ENCODE results near the gene PPIP5K2. TPM values are rescaled to one million over a fixed set of nuclear protein-coding genes. Genes with fewer than 3 reads are reported as not detected.
A peak's percentile ranks its signal among the peaks of the same experiment; 100 is the strongest.
"Not testable (repeated sequence)": the region's sequence is repeated elsewhere in the genome, so short reads cannot be mapped to it uniquely, and the experiment has no call there.

PPIP5K2 gene
- 10 to 100 TPM; 35.8 to 45.0 TPM for total RNA-seq

DNA sequence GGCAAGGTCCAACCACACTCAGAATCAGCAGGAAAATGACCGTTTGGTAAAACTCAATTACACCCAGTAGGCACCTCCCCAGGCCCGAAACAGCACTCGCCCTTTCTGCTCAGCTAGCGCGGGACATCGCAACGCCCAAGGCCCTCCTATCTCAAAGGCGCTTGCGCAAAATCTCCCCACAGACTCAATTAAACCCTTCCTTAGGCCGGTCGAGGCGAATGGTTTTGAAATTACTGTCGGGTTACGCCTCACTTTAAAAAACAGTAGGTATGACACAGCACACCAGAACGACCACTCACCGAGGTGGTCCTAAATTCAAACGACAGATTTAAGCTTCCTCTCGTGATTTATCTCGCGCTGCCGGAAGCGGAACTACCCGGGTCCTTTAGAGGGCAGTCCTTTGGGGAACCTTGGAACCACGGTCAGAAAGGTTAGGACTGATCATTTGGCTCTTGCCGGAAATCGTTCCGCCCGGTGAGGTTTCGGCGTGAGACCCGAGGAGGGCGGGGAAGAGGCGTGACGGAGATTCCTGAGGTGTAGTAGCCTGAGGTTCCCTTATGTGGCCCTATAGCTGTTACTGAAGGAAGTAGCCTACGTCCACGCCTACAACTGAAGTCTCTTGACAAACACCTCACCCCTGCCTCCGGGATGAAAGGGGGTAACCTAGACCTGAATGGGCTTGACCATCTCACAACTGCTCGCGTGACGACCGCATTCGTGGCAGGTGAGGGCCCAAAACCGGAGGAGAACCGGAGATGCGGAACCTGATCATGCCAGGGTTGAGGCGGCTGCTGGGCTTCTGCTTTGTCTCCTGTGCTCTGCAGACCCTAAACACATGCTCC, at the start of gene PPIP5K2, which contains the start of gene GIN1:
TSS of gene PPIP5K2 (plus strand) at position 537 of the 842 bp plus-strand sequence. CDS start 9,289 bp downstream, outside the sequence.
TSS of gene GIN1 (minus strand) at position 374 of the 842 bp plus-strand sequence. CDS start 11,431 bp downstream, outside the sequence.
- H3K4me3 Mint-ChIP-seq = peak within 1 kb of the TSS; percentile 96
- no peaks in the 10 kb centered on the region for H3K9me3 Mint-ChIP-seq
- intact Hi-C loops (cut with micrococcal nuclease) = loop anchor here (1.0 kb wide), 3 partner anchors 138 to 364 kb away; partner anchors contain the start of gene MACIR
- no peaks in the 10 kb centered on the region for H3K36me3 Mint-ChIP-seq (ENCODE audit: low read depth)
- DNase-seq = peak; percentile 98
- CTCF ChIA-PET = interaction anchor here (0.6 to 1.4 kb wide), 4 partner anchors 9 to 104 kb away, joined by 3 to 4 read pairs (median 4); no protein-coding TSS in a partner anchor
- H3K4me1 Mint-ChIP-seq (ENCODE audit: low read depth) = peaks cover 38% of the 10 kb centered on the region
- peak within 1 kb of the TSS; percentile 100 for H3K27ac Mint-ChIP-seq
- H3K27me3 Mint-ChIP-seq (ENCODE audit: low read depth) = no peaks in the 10 kb centered on the region

DNA sequence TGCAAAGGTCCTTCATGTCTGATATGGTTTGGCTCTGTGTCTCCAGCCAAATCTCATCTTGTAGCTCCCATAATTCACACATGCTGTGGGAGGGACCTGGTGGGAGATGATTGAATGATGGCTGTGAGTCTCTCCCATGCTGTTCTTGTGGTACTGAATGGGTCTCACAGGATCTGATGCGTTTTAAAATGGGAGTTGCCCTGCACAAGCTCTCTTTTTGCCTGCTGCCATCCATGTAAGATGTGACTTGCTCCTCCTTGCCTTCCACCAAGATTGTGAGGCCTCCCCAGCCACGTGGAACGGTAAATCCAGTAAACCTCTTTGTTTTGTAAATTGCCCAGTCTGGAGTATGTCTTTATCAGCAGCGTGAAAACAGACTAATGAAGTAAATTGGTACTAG, 46.6 kb upstream of the PPIP5K2 start:
- H3K27me3 Mint-ChIP-seq (ENCODE audit: low read depth); H3K4me1 Mint-ChIP-seq (ENCODE audit: low read depth); CTCF ChIA-PET; H3K36me3 Mint-ChIP-seq (ENCODE audit: low read depth); DNase-seq; intact Hi-C loops (cut with micrococcal nuclease); H3K4me3 Mint-ChIP-seq; H3K27ac Mint-ChIP-seq: not testable (repeated sequence)
- peaks cover 45% of the 10 kb centered on the region for H3K9me3 Mint-ChIP-seq

DNA sequence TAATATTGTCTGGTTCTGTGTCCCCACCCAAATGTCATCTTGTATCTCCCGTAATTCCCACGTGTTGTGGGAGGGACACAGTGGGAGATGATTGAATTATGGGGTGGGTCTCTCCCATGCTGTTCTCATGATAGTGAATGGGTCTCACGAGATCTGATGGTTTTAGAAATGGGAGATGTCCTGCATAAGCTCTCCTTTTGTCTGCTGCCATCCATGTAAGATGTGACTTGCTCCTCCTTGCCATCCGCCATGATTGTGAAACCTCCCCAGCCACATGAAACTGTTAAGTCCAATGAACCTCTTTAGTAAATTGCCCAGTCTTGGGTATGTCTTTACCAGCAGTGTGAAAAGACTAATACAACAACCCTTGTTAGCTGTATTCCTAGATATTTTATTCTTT, 44.7 kb upstream of the PPIP5K2 start:
- H3K36me3 Mint-ChIP-seq (ENCODE audit: low read depth) = peaks cover 5% of the 10 kb centered on the region
- CTCF ChIA-PET = no interaction called here
- DNase-seq = no peak
- H3K27me3 Mint-ChIP-seq (ENCODE audit: low read depth) = no peaks in the 10 kb centered on the region
- H3K27ac Mint-ChIP-seq = no peak overlapping the region
- H3K4me3 Mint-ChIP-seq = no peak overlapping the region
- intact Hi-C loops (cut with micrococcal nuclease) = no loop called here
- H3K9me3 Mint-ChIP-seq = peaks cover 55% of the 10 kb centered on the region
- H3K4me1 Mint-ChIP-seq (ENCODE audit: low read depth) = no peaks in the 10 kb centered on the region

DNA sequence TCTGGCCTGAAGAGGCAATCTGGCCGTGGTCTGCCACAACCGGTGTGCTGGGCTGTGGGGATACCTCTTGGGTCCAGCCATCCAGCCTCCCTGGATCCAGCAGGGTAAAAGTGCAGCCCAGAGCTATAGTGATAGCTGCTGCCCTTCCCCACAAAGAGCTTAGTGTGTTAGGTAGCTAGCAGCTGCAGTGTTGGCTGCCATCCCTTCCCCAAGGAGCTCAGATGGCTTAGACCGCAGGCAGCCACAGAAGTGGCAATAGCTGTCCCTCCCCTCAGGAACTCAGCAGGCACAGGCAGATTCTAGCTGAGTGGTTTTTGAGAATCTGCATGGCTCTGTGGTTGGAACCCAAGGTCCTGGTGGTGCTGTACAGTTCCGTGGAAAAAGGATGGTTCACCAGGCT, 40.3 kb upstream of the PPIP5K2 start:
- H3K9me3 Mint-ChIP-seq = peaks cover 80% of the 10 kb centered on the region
- H3K4me3 Mint-ChIP-seq = no peak overlapping the region
- no peaks in the 10 kb centered on the region for H3K4me1 Mint-ChIP-seq (ENCODE audit: low read depth)
- intact Hi-C loops (cut with micrococcal nuclease) = no loop called here
- H3K27me3 Mint-ChIP-seq (ENCODE audit: low read depth) = no peaks in the 10 kb centered on the region
- no peak for DNase-seq
- H3K27ac Mint-ChIP-seq = no peak overlapping the region
- H3K36me3 Mint-ChIP-seq (ENCODE audit: low read depth) = peaks cover 9% of the 10 kb centered on the region
- CTCF ChIA-PET = no interaction called here

DNA sequence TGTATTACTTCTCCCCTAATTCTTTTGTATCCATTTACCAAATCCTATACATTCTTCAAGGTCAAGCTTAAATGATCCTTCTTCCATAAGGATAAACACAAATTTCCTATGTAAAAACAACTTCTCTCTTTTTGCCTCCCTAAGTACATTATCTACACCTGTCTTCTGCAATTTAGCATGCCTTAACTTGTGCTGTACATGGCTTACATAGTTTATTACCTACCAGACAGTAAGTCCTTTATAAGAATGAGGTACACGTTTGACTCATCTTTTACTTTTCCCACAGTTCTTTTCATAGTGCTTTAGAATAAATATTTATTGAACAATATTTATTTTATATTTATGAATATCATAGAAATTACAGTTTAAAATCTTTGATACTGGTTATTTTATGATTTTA, 33.6 kb upstream of the PPIP5K2 start:
- DNase-seq = no peak
- H3K27me3 Mint-ChIP-seq (ENCODE audit: low read depth) = no peaks in the 10 kb centered on the region
- no peak overlapping the region for H3K4me3 Mint-ChIP-seq
- H3K27ac Mint-ChIP-seq = no peak overlapping the region
- peaks cover 52% of the 10 kb centered on the region for H3K36me3 Mint-ChIP-seq (ENCODE audit: low read depth)
- CTCF ChIA-PET = no interaction called here
- H3K9me3 Mint-ChIP-seq = peaks cover 35% of the 10 kb centered on the region
- no peaks in the 10 kb centered on the region for H3K4me1 Mint-ChIP-seq (ENCODE audit: low read depth)
- intact Hi-C loops (cut with micrococcal nuclease) = no loop called here

DNA sequence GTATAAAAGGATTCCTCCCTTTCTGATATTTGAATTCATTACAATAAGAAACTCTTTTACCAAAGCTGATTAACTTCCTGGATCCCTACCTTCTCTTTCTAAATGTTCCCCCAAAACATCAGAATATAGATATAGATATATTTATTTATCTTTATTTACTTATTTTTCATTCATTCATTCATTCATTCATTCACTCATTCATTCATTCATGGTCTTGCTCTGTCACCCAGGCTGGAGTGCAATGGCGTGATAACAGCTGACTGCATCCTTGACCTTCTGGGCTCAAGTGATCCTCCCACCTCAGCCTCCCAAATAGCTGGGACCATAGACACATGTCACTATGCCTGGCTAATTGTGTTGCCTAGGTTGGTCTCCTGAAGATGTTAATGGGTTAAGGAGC, 30.8 kb upstream of the PPIP5K2 start:
- Mint-ChIP-seq H3K27ac (no peak overlapping the region), H3K27me3 (ENCODE audit: low read depth) (no peaks in the 10 kb centered on the region), H3K4me1 (ENCODE audit: low read depth) (no peaks in the 10 kb centered on the region), H3K9me3 (peaks cover 11% of the 10 kb centered on the region), H3K36me3 (ENCODE audit: low read depth) (peaks cover 59% of the 10 kb centered on the region), H3K4me3 (no peak overlapping the region)
- no peak for DNase-seq
- intact Hi-C loops (cut with micrococcal nuclease) = no loop called here
- CTCF ChIA-PET = interaction anchor here (0.7 kb wide), 1 partner anchor 32 kb away, joined by 3 read pairs; no protein-coding TSS in a partner anchor

DNA sequence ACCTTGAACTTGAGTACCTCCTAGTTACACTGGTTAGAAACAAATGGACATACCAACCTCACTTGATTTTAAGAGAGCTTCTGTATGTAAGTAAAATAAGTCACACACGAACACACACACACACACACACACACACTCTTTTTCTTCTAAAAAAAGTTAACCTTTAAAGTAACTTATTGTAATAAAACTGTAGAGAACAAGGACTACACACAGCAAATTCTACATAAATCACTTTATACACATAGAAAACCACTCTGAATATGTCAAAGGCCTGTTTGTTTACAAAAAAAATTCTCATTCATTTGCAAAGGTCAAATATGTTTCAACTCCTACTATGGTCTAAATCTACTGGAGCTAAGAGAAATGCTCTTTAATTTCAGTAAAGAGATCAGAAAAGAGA, 29.3 kb upstream of the PPIP5K2 start:
- Mint-ChIP-seq H3K9me3 (peaks cover 7% of the 10 kb centered on the region), H3K4me3 (no peak overlapping the region), H3K36me3 (ENCODE audit: low read depth) (peaks cover 50% of the 10 kb centered on the region), H3K27me3 (ENCODE audit: low read depth) (no peaks in the 10 kb centered on the region), H3K4me1 (ENCODE audit: low read depth) (no peaks in the 10 kb centered on the region), H3K27ac (no peak overlapping the region)
- intact Hi-C loops (cut with micrococcal nuclease) = no loop called here
- no peak for DNase-seq
- CTCF ChIA-PET = interaction anchor here (0.6 to 0.7 kb wide), 2 partner anchors 51 to 121 kb away, joined by 3 to 5 read pairs; no protein-coding TSS in a partner anchor

DNA sequence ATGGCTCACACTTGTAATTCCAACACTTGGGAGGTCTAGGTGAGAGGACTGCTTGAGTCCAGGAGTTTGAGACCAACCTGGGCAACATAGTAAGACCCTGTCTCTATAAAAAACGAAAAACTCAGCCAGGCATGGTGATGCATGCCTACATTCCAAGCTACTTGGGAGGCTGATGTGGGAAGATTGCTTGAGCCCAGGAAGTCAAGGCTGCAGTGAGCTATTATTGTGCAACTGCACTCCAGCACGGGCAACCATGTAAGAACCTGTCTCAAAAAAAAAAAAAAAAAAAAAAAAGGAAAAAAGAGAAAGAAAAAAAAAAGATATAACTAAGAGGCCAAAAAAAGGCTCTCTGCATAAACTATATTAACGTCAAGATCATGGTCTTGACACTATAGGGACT, 27.4 kb upstream of the PPIP5K2 start:
- CTCF ChIA-PET = no interaction called here
- Mint-ChIP-seq H3K36me3 (ENCODE audit: low read depth) (peaks cover 49% of the 10 kb centered on the region), H3K4me1 (ENCODE audit: low read depth) (no peaks in the 10 kb centered on the region), H3K27ac (no peak overlapping the region), H3K9me3 (peaks cover 1% of the 10 kb centered on the region), H3K27me3 (ENCODE audit: low read depth) (no peaks in the 10 kb centered on the region), H3K4me3 (no peak overlapping the region)
- intact Hi-C loops (cut with micrococcal nuclease) = no loop called here
- no peak for DNase-seq

DNA sequence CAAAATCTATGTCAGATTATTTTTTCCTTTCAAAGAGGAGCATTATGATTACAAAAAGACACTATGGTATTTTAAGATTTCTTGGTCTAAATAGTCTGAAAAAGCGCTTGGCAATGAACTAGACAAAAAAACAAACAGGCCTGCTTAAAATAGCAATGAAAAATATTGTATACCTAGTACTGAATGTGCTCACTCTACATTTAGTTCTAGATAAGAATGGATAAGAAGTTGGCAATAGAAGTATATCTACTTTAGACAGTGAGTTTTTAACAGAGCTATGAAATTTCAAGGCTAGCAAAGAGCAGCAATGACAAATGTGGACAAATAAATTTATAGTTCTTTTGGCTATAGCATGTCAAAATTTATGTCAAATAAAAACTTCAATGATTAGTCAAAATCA, 26.4 kb upstream of the PPIP5K2 start:
- Mint-ChIP-seq H3K4me3 (no peak overlapping the region), H3K27me3 (ENCODE audit: low read depth) (no peaks in the 10 kb centered on the region), H3K9me3 (no peaks in the 10 kb centered on the region), H3K4me1 (ENCODE audit: low read depth) (no peaks in the 10 kb centered on the region), H3K36me3 (ENCODE audit: low read depth) (peaks cover 44% of the 10 kb centered on the region), H3K27ac (no peak overlapping the region)
- DNase-seq = no peak
- intact Hi-C loops (cut with micrococcal nuclease) = no loop called here
- CTCF ChIA-PET = interaction anchor here (0.7 kb wide), 1 partner anchor 44 kb away, joined by 4 read pairs; no protein-coding TSS in a partner anchor

DNA sequence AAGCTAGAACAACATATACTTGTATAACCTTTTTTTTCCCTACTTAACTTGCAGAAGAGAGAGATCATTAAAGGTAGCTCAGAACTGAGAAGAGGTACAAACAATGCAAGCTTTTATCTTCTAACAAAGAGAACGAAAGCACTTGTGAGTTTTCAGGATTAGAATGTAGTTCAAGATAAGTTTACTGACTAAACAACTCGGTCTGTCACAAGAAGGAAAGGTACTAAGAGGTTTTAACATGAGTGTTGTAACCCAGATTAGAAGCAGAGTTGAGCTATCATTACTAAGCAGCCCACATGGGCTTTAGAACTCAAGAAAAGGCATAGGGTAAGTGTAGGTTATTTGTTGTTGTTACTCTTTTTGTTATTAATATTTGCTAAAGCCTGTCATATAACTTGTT, 25.4 kb upstream of the PPIP5K2 start:
- H3K36me3 Mint-ChIP-seq (ENCODE audit: low read depth) = peaks cover 40% of the 10 kb centered on the region
- intact Hi-C loops (cut with micrococcal nuclease) = no loop called here
- no peak overlapping the region for H3K27ac Mint-ChIP-seq
- no peaks in the 10 kb centered on the region for H3K27me3 Mint-ChIP-seq (ENCODE audit: low read depth)
- H3K4me1 Mint-ChIP-seq (ENCODE audit: low read depth) = no peaks in the 10 kb centered on the region
- no peaks in the 10 kb centered on the region for H3K9me3 Mint-ChIP-seq
- DNase-seq = no peak
- CTCF ChIA-PET = interaction anchor here (0.7 kb wide), 1 partner anchor 43 kb away, joined by 4 read pairs; no protein-coding TSS in a partner anchor
- H3K4me3 Mint-ChIP-seq = no peak overlapping the region

DNA sequence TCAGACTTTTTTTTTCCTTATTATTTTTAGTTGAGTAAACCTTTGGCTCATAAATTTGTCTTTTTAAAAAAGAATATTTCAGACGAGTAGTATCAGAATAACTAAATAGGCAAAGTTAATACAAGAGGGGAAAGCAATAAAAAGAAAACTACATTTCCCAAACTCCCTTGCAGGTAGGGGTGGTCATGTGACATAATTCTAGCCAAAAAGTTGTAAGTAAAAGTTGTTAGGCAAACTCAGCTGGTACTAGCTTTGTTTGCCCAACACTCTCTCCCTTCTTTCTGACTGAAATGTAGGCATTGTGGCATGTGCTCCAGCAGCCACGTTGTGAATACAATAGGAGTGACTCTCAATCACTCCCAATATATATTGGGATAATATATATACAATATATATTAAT, 21.1 kb upstream of the PPIP5K2 start:
- no peak for DNase-seq
- Mint-ChIP-seq H3K4me1 (ENCODE audit: low read depth) (no peaks in the 10 kb centered on the region), H3K4me3 (no peak overlapping the region), H3K9me3 (no peaks in the 10 kb centered on the region), H3K36me3 (ENCODE audit: low read depth) (peaks cover 24% of the 10 kb centered on the region), H3K27ac (no peak overlapping the region), H3K27me3 (ENCODE audit: low read depth) (no peaks in the 10 kb centered on the region)
- intact Hi-C loops (cut with micrococcal nuclease) = no loop called here
- CTCF ChIA-PET = interaction anchor here (1.1 kb wide), 1 partner anchor 40 kb away, joined by 4 read pairs; no protein-coding TSS in a partner anchor

DNA sequence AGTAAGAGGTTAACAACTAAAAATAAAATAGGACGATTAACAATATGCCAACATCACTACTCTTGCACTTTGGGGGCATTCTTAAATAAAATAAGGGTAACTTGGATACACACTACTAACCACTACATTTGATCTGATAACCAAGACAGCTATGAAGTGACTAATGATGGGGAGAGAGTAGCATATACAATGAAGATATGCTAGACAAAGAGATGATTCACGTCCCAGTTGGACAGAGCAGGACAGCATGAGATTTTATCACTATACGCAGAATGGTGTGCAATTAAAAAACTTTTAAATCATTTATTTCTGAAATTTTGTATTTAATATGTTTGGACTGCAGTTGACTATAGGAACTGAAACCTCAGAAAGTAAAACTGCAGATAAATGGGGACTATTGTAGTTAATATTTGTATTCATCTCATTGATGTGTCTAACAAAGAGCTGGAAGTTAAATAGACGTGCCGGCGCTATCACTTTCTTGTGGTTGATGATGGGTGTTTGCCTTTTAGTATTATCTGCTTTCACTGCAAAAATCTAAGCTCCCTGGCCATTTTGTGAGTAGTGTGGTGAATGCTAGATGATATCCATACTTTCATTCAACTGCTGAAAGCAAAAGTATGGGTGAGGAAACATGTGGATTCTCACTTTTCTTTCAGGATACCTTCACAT, 18.9 kb upstream of the PPIP5K2 start:
- H3K36me3 Mint-ChIP-seq (ENCODE audit: low read depth) = peaks cover 22% of the 10 kb centered on the region
- no peak overlapping the region for H3K27ac Mint-ChIP-seq
- H3K4me1 Mint-ChIP-seq (ENCODE audit: low read depth) = no peaks in the 10 kb centered on the region
- H3K4me3 Mint-ChIP-seq = no peak overlapping the region
- H3K9me3 Mint-ChIP-seq = no peaks in the 10 kb centered on the region
- CTCF ChIA-PET = interaction anchor here (0.9 kb wide), 1 partner anchor 321 kb away, joined by 3 read pairs; no protein-coding TSS in a partner anchor
- H3K27me3 Mint-ChIP-seq (ENCODE audit: low read depth) = no peaks in the 10 kb centered on the region
- DNase-seq = no peak
- intact Hi-C loops (cut with micrococcal nuclease) = no loop called here
